ENCODE data around the gene CALY. TPM values are rescaled to one million over a fixed set of nuclear protein-coding genes. Genes with fewer than 3 reads are reported as not detected.

CALY gene
- total RNA-seq, 4 donors from 2014 or later = 1.6 to 3.6 (median 2.3) TPM

- Histone ChIP-seq H3K27ac (replicated peaks in 1 of 4) (no peak overlapping the region), H3K4me3 (no peak overlapping the region), H3K36me3 (peaks cover 0 to 4% (median 0%) of the 10 kb centered on the region in 4 donors), H3K27me3 (peaks cover 0 to 74% (median 10%) of the 10 kb centered on the region in 4 donors), H3K9me3 (no peaks in the 10 kb centered on the region), H3K4me1 (peaks cover 16 to 23% (median 17%) of the 10 kb centered on the region in 4 donors)
- WGBS = 75% methylated on average over 2 of the region's 14 CpGs
- no peak for TF ChIP-seq EP300 (IDR thresholded peaks at IDR 0.05)
- TF ChIP-seq, protein P1, sequence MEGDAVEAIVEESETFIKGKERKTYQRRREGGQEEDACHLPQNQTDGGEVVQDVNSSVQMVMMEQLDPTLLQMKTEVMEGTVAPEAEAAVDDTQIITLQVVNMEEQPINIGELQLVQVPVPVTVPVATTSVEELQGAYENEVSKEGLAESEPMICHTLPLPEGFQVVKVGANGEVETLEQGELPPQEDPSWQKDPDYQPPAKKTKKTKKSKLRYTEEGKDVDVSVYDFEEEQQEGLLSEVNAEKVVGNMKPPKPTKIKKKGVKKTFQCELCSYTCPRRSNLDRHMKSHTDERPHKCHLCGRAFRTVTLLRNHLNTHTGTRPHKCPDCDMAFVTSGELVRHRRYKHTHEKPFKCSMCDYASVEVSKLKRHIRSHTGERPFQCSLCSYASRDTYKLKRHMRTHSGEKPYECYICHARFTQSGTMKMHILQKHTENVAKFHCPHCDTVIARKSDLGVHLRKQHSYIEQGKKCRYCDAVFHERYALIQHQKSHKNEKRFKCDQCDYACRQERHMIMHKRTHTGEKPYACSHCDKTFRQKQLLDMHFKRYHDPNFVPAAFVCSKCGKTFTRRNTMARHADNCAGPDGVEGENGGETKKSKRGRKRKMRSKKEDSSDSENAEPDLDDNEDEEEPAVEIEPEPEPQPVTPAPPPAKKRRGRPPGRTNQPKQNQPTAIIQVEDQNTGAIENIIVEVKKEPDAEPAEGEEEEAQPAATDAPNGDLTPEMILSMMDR (IDR thresholded peaks at IDR 0.05) = no peak
- TF ChIP-seq POLR2AphosphoS5 (IDR thresholded peaks at IDR 0.05) = no peak
- no peak for TF ChIP-seq POLR2A (IDR thresholded peaks at IDR 0.05; ENCODE audit: low read depth)
- no peak for DNase-seq (ENCODE audit: extremely low spot score)
- intact Hi-C loops (cut with DNase I) = no loop called here
Observed at GRCh38 chr10:133354672-133355240, 18.1 kb upstream of the CALY start.

- peaks cover 16 to 23% (median 17%) of the 10 kb centered on the region in 4 donors for H3K4me1 ChIP-seq
- 95% methylated on average over 10 of the region's 16 CpGs for WGBS
- H3K9me3 ChIP-seq = no peaks in the 10 kb centered on the region
- peaks cover 0 to 81% (median 10%) of the 10 kb centered on the region in 4 donors for H3K27me3 ChIP-seq
- TF ChIP-seq POLR2AphosphoS5 (IDR thresholded peaks at IDR 0.05) = no peak
- no peak for TF ChIP-seq POLR2A (IDR thresholded peaks at IDR 0.05; ENCODE audit: low read depth)
- TF ChIP-seq, protein P1 (IDR thresholded peaks at IDR 0.05) = no peak
- TF ChIP-seq EP300 (IDR thresholded peaks at IDR 0.05) = no peak
- H3K27ac ChIP-seq (replicated peaks in 1 of 4) = no peak overlapping the region
- peaks cover 0 to 4% (median 0%) of the 10 kb centered on the region in 4 donors for H3K36me3 ChIP-seq
- no peak overlapping the region for H3K4me3 ChIP-seq
- DNase-seq (ENCODE audit: extremely low spot score) = no peak
- intact Hi-C loops (cut with DNase I) = no loop called here
Observed at GRCh38 chr10:133353988-133354605, 17.4 kb upstream of the CALY start.

GRCh38 chr10:133353202-133353959 is 16.7 kb upstream of the CALY start:
- H3K36me3 ChIP-seq = peaks cover 0 to 4% (median 0%) of the 10 kb centered on the region in 4 donors
- H3K27me3 ChIP-seq = peaks cover 0 to 86% (median 10%) of the 10 kb centered on the region in 4 donors
- H3K9me3 ChIP-seq = no peaks in the 10 kb centered on the region
- DNase-seq (ENCODE audit: extremely low spot score) = no peak
- peaks cover 16 to 22% (median 17%) of the 10 kb centered on the region in 4 donors for H3K4me1 ChIP-seq
- TF ChIP-seq POLR2AphosphoS5 (IDR thresholded peaks at IDR 0.05) (no peak), POLR2A (IDR thresholded peaks at IDR 0.05; ENCODE audit: low read depth) (no peak), EP300 (IDR thresholded peaks at IDR 0.05) (no peak)
- TF ChIP-seq, protein P1 (IDR thresholded peaks at IDR 0.05) = no peak
- intact Hi-C loops (cut with DNase I) = no loop called here
- 76% methylated on average over 4 of the region's 16 CpGs for WGBS
- H3K27ac ChIP-seq (replicated peaks in 1 of 4) = no peak overlapping the region
- H3K4me3 ChIP-seq = no peak overlapping the region

DNA sequence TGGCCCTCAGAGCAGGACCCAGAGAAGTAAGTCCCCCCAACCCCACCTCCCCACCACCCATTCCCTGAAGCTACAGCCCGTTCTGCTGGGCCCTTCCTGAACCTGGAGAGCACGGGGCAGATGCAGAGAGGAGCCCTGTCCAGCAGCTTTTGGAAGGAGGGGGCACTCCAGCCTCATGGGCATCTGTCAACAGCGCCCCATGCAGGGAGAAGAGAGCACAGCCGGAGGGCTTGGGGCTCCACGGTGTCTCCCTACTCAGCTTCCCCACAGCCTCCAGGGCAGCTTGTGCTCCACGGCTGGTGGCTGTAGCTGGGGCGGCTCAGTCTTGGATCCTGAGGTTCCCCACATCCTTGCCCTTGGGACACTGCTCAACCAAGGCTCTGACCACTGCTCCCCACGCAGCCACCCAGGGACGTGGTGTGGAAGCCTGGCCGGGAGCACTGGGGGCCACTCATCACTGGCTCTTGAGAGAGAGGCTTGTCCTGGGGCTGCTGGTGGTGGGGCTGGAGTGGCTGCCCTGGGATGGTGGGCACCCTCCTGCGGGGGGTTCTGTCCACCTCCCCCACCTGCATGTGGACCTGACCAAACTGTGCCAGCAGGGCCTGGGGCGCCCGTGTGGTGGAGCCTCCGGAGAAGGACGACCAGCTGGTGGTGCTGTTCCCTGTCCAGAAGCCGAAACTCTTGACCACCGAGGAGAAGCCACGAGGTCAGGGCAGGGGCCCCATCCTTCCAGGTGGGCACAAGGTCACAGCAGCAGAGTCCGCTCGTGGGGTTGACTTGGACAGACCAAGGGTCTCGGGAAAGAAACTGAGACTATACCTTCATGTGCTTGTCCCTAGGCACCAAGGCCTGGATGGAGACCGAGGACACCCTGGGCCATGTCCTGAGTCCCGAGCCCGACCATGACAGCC is 15.0 kb upstream of the CALY start:
- no peaks in the 10 kb centered on the region for H3K9me3 ChIP-seq
- no peak overlapping the region for H3K27ac ChIP-seq (replicated peaks in 1 of 4)
- H3K4me1 ChIP-seq = peaks cover 4 to 8% (median 5%) of the 10 kb centered on the region in 4 donors
- TF ChIP-seq, protein P1 (IDR thresholded peaks at IDR 0.05) = no peak
- TF ChIP-seq POLR2AphosphoS5 (IDR thresholded peaks at IDR 0.05) (no peak), POLR2A (IDR thresholded peaks at IDR 0.05; ENCODE audit: low read depth) (no peak), EP300 (IDR thresholded peaks at IDR 0.05) (no peak)
- peaks cover 0 to 4% (median 0%) of the 10 kb centered on the region in 4 donors for H3K36me3 ChIP-seq
- peaks cover 0 to 91% (median 12%) of the 10 kb centered on the region in 4 donors for H3K27me3 ChIP-seq
- intact Hi-C loops (cut with DNase I) = no loop called here
- H3K4me3 ChIP-seq = no peak overlapping the region
- 59% methylated on average over 8 of the region's 24 CpGs for WGBS
- no peak for DNase-seq (ENCODE audit: extremely low spot score)

Data from esophagus muscularis mucosa (tissue), 4 donors.